Measurements from ENCODE around the gene HSD17B4. TPM values are rescaled to one million over a fixed set of nuclear protein-coding genes. Genes with fewer than 3 reads are reported as not detected.

HSD17B4 gene
- total and polyA plus RNA-seq, 2 donors (not counting 1 experiment from before 2014, with no cell fraction given): 187 to 340 TPM

GRCh38 chr5:119582987-119583386 is 130.7 kb downstream of the HSD17B4 start:
- no peaks in the 10 kb centered on the region for H3K79me2 ChIP-seq (ENCODE audit: control insufficient read depth, insufficient read depth, low read length)
- H3K4me1 ChIP-seq (ENCODE audit: control insufficient read depth, extremely low read depth, insufficient read depth, low read length): no peaks in the 10 kb centered on the region
- H3K4me2 ChIP-seq (ENCODE audit: extremely low read depth, insufficient read depth, low read length): no peak overlapping the region
- no peaks in the 10 kb centered on the region for H3K27me3 ChIP-seq (ENCODE audit: control insufficient read depth, insufficient read depth, low read length)
- no peak overlapping the region for H3K27ac ChIP-seq (ENCODE audit: insufficient read depth, low read length)
- no peak overlapping the region for H3K9ac ChIP-seq (ENCODE audit: insufficient read depth, low read length)
- no peaks in the 10 kb centered on the region for H3K9me3 ChIP-seq (ENCODE audit: control insufficient read depth, insufficient read depth, low read depth, low read length)
- H3K4me3 ChIP-seq (replicated peaks in 1 of 4; ENCODE audit: control extremely low read depth in 1 of 4, insufficient read depth in 1 of 4, low read depth in 3 of 4, low read length in 4 of 4): no peak overlapping the region
- H3K36me3 ChIP-seq (ENCODE audit: control insufficient read depth, insufficient read depth, low read length): no peaks in the 10 kb centered on the region
- no peak for DNase-seq (ENCODE audit: low read depth in 2 of 2)
- TF ChIP-seq, protein P1, sequence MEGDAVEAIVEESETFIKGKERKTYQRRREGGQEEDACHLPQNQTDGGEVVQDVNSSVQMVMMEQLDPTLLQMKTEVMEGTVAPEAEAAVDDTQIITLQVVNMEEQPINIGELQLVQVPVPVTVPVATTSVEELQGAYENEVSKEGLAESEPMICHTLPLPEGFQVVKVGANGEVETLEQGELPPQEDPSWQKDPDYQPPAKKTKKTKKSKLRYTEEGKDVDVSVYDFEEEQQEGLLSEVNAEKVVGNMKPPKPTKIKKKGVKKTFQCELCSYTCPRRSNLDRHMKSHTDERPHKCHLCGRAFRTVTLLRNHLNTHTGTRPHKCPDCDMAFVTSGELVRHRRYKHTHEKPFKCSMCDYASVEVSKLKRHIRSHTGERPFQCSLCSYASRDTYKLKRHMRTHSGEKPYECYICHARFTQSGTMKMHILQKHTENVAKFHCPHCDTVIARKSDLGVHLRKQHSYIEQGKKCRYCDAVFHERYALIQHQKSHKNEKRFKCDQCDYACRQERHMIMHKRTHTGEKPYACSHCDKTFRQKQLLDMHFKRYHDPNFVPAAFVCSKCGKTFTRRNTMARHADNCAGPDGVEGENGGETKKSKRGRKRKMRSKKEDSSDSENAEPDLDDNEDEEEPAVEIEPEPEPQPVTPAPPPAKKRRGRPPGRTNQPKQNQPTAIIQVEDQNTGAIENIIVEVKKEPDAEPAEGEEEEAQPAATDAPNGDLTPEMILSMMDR (conservative IDR thresholded peaks at IDR 0.05 in 1 of 2, IDR thresholded peaks at IDR 0.05 in 1 of 2; ENCODE audit: low read depth in 1 of 2, low read length in 2 of 2): no peak
- no peak for TF ChIP-seq EZH2 (IDR thresholded peaks at IDR 0.05; ENCODE audit: low read length, missing control alignments)
- H4K20me1 ChIP-seq (ENCODE audit: control insufficient read depth, extremely low read depth, insufficient read depth, low read length): no peaks in the 10 kb centered on the region
- H2AFZ ChIP-seq (ENCODE audit: low read length): no peak overlapping the region

GRCh38 chr5:119583684-119584083 is 131.4 kb downstream of the HSD17B4 start:
- Histone ChIP-seq H3K36me3 (ENCODE audit: control insufficient read depth, insufficient read depth, low read length) (no peaks in the 10 kb centered on the region), H4K20me1 (ENCODE audit: control insufficient read depth, extremely low read depth, insufficient read depth, low read length) (no peaks in the 10 kb centered on the region), H3K9me3 (ENCODE audit: control insufficient read depth, insufficient read depth, low read depth, low read length) (no peaks in the 10 kb centered on the region), H3K4me3 (replicated peaks in 1 of 4; ENCODE audit: control extremely low read depth in 1 of 4, insufficient read depth in 1 of 4, low read depth in 3 of 4, low read length in 4 of 4) (no peak overlapping the region), H3K27ac (ENCODE audit: insufficient read depth, low read length) (no peak overlapping the region), H3K79me2 (ENCODE audit: control insufficient read depth, insufficient read depth, low read length) (no peaks in the 10 kb centered on the region), H2AFZ (ENCODE audit: low read length) (no peak overlapping the region), H3K4me1 (ENCODE audit: control insufficient read depth, extremely low read depth, insufficient read depth, low read length) (no peaks in the 10 kb centered on the region), H3K27me3 (ENCODE audit: control insufficient read depth, insufficient read depth, low read length) (no peaks in the 10 kb centered on the region), H3K9ac (ENCODE audit: insufficient read depth, low read length) (no peak overlapping the region), H3K4me2 (ENCODE audit: extremely low read depth, insufficient read depth, low read length) (no peak overlapping the region)
- peak in 1 of 2 donors; percentile 30 for DNase-seq (ENCODE audit: low read depth in 2 of 2)
- no peak for TF ChIP-seq EZH2 (IDR thresholded peaks at IDR 0.05; ENCODE audit: low read length, missing control alignments)
- TF ChIP-seq, protein P1 (conservative IDR thresholded peaks at IDR 0.05 in 1 of 2, IDR thresholded peaks at IDR 0.05 in 1 of 2; ENCODE audit: low read depth in 1 of 2, low read length in 2 of 2): no peak

Other genes starting within 250 kb of the HSD17B4 start
- gene TNFAIP8, start 96.5 kb upstream of the HSD17B4 start, total RNA-seq: 30.6 and 37.7 TPM in 2 replicates
- 23.8 and 36.7 TPM in 2 replicates for gene TNFAIP8, start 96.5 kb upstream of the HSD17B4 start, polyA plus RNA-seq
- gene FAM170A, start 177.1 kb downstream of the HSD17B4 start, total RNA-seq: not detected in 2 replicates
- gene FAM170A, start 177.1 kb downstream of the HSD17B4 start, polyA plus RNA-seq: not detected in 2 replicates

Measured in fibroblast of lung (primary cell).